Measurements from ENCODE around the gene DOCK7. TPM values are rescaled to one million over a fixed set of nuclear protein-coding genes. Genes with fewer than 3 reads are reported as not detected.

The DOCK7 gene
- total RNA-seq, 2 experiments from 2014 or later: 12.7 to 13.9 TPM

DNA sequence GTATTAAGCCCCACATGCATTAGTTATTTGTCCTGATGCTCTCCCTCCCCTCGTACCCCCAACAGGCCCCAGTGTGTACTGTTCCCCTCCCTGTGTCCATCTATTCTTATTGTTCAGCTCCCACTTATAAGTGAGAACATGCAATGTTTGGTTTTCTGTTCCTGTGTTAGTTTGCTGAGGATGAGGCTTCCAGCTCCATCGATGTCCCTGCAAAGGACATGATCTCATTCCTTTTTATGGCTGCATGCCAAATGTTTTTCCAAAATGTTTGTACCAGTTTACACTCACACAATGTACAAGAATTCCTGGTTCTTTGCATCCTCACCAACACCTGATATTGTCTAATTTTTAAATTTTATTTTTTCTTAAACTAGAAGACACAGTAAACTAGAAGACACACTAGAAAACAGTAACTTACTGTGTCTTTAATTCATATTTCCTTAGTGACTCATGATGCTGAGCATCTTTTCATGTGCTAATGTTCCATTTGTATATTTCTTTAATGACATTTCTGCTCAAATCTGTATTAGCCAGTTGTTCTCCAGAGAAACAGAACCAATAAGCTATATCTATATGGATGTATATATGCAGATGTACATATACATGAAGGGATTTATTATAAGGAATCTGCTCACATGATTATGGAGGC lies 270.7 kb downstream of the DOCK7 start:
- Mint-ChIP-seq H3K9me3 (no peaks in the 10 kb centered on the region), H3K36me3 (no peaks in the 10 kb centered on the region), H3K27ac (no peak overlapping the region)

DNA sequence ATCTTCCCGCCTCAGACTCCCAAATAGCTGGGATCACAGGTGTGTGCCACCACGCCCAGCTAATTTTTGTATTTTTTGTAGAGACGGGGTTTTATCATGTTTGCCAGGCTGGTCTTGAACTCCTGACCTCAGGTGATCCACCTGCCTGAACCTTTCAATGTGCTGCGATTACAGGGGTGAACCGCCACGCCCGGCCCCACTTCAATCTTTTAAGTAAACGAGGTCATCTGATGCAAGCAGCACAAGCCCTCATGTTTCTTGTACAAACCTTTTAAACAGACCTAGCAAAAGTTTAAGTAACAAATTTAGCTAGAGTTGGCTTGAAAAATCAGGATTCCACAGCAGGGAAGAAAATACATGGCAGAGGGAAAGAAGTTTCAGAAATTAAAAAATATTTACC lies 272.5 kb downstream of the DOCK7 start:
- H3K4me1 Mint-ChIP-seq: no peaks in the 10 kb centered on the region

More for the DNA sequence above, 270.7 kb downstream of the DOCK7 start:
- H3K27me3 Mint-ChIP-seq: peaks cover 4% of the 10 kb centered on the region
- no peak for DNase-seq
- H3K4me1 Mint-ChIP-seq: no peaks in the 10 kb centered on the region
- no peak overlapping the region for H3K4me3 Mint-ChIP-seq

DNA sequence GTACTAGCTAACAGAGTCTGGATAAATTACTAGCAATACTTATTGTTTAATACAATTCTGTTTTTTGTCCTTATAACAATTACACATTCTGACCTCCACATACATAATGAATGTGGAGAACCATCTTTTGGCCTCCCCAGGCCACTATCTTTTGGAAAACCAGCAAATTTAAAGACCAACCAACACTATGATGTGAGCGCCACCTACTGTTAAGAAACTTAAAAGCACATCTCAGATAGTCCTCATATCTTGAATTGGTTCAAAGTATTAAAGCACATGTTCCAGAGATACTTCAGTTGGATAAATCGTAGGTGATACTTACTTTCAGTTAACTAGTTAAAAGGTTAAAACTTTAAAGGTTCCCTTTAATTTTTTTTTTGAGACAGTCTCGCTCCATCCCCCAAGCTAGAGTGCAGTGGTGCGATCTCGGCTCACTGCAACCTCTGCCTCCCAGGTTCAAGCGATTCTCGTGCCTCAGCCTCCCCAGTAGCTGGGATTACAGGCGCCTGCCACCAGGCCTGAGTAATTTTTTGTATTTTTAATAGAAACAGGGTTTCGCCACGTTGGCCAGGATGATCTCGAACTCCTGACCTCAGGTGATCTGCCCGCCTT lies 280.7 kb downstream of the DOCK7 start:
- no peaks in the 10 kb centered on the region for H3K36me3 Mint-ChIP-seq
- H3K27me3 Mint-ChIP-seq: no peaks in the 10 kb centered on the region
- no peak overlapping the region for H3K27ac Mint-ChIP-seq
- no peaks in the 10 kb centered on the region for H3K9me3 Mint-ChIP-seq
- H3K4me3 Mint-ChIP-seq: no peak overlapping the region
- no peaks in the 10 kb centered on the region for H3K4me1 Mint-ChIP-seq
- DNase-seq: no peak

More for the DNA sequence above, 272.5 kb downstream of the DOCK7 start:
- H3K27ac Mint-ChIP-seq: no peak overlapping the region
- no peak overlapping the region for H3K4me3 Mint-ChIP-seq
- no peaks in the 10 kb centered on the region for H3K9me3 Mint-ChIP-seq
- no peak for DNase-seq
- H3K36me3 Mint-ChIP-seq: no peaks in the 10 kb centered on the region
- H3K27me3 Mint-ChIP-seq: peaks cover 4% of the 10 kb centered on the region

DNA sequence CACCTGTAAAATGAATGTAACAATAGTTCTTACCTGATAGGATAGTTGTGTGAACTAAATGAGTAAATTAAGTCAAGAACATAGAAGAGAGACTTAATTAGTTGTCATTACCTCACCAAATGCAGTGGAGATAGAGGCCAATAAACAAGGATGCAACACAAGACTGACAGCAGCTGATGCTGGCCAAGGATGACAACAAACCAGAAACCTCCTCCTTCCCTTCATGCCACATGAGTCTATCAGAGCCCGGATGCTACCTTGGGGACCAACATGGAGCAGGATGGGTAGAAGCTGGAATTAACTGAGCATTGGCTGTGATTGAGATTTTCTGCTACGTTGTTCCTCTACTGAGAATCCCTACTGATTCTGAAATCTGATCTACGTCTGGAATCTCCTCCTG lies 281.6 kb downstream of the DOCK7 start:
- Mint-ChIP-seq H3K9me3 (no peaks in the 10 kb centered on the region), H3K27ac (no peak overlapping the region), H3K4me1 (no peaks in the 10 kb centered on the region), H3K4me3 (no peak overlapping the region), H3K27me3 (no peaks in the 10 kb centered on the region), H3K36me3 (no peaks in the 10 kb centered on the region)
- no peak for DNase-seq

DNA sequence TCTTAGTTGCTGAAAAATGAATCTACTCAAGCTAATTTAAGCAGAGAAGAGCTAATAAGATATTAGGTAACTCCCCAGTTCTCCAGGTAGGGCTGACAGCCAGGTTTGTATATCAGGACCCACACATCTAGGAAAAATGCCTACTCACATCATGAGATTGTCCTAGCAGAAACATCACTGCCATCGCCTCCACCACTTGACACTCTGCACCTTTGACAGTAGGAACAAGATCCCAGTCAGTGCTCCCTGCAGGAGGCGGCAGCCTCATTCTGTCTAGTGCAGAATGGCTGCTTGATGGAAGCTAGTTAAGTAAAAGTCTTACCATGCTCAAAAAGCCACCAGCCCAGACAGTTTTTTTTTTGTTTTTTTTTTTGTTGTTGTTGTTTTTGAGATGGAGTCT lies 282.9 kb downstream of the DOCK7 start:
- Mint-ChIP-seq H3K9me3 (no peaks in the 10 kb centered on the region), H3K4me3 (no peak overlapping the region), H3K27ac (no peak overlapping the region), H3K4me1 (no peaks in the 10 kb centered on the region), H3K27me3 (no peaks in the 10 kb centered on the region), H3K36me3 (no peaks in the 10 kb centered on the region)
- DNase-seq: no peak

Other genes starting within 250 kb of the DOCK7 start
- gene ANGPTL3, start 90.9 kb downstream of the DOCK7 start, total RNA-seq: not detected
- 10 to 100 TPM; 17.7 to 18.2 TPM for gene ATG4C, start 95.7 kb upstream of the DOCK7 start, total RNA-seq

Measured in activated naive CD8-positive, alpha-beta T cell treated with anti-CD3 and anti-CD28 coated beads for 36 hours (primary cell).